ENCODE results near the gene GSTP1. TPM values are rescaled to one million over a fixed set of nuclear protein-coding genes. Genes with fewer than 3 reads are reported as not detected.

Gene GSTP1
- total RNA-seq, 1 donor from 2014 or later: 696 TPM

DNA sequence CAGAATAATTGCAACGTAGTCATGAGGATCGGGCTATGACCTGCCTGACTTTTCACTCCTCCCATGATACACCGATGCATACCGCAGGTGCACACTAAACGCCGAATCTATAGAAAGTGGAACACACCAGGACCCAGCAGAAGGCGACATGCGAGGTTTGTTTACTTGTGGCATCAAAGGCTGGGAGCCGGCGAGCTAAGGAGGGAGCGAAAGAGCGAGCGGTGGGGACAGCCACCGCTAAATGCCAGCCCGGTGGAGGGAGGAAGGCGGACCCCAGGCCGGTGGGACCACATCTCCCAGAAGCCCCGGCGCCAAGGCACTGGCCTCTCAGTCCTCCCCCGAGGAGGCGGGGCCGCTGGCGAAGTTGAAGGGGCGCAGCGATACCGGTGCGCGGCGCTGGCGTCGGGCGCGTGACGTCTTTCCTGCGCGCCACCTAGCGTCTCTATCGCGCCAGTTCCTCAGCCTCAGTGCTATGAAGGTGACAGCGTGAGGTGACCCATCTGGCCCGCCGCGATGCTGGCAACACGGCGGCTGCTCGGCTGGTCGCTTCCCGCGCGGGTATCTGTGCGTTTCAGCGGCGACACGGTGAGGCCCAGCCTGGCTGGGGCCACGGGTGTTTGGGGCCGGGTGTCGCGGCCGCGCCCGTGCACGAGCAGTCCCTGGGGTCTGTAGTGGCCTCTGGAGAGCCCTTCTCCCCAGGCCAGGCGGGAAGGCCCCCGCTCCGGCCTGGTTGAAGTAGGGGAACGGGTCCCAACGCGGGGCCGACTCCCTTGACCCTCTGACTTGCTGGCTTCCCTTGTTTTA lies 23.1 kb downstream of the GSTP1 start, which contains the start of gene NDUFV1:
TSS of gene NDUFV1 (plus strand) at position 445 of the 804 bp plus-strand sequence. CDS start at position 514, 69 bp downstream.
- Mint-ChIP-seq H3K9me3 (ENCODE audit: unreplicated experiment) (no peaks in the 10 kb centered on the region), H3K4me3 (ENCODE audit: unreplicated experiment) (peak within 1 kb of the TSS; percentile 97), H3K36me3 (ENCODE audit: low read depth, unreplicated experiment) (peaks cover 18% of the 10 kb centered on the region), H3K27me3 (ENCODE audit: unreplicated experiment) (peaks cover 12% of the 10 kb centered on the region), H3K27ac (ENCODE audit: unreplicated experiment) (peak within 1 kb of the TSS; percentile 80), H3K4me1 (ENCODE audit: unreplicated experiment) (peaks cover 21% of the 10 kb centered on the region)
- peak; percentile 97 for DNase-seq (ENCODE audit: low spot score)
- TF ChIP-seq, protein P1, sequence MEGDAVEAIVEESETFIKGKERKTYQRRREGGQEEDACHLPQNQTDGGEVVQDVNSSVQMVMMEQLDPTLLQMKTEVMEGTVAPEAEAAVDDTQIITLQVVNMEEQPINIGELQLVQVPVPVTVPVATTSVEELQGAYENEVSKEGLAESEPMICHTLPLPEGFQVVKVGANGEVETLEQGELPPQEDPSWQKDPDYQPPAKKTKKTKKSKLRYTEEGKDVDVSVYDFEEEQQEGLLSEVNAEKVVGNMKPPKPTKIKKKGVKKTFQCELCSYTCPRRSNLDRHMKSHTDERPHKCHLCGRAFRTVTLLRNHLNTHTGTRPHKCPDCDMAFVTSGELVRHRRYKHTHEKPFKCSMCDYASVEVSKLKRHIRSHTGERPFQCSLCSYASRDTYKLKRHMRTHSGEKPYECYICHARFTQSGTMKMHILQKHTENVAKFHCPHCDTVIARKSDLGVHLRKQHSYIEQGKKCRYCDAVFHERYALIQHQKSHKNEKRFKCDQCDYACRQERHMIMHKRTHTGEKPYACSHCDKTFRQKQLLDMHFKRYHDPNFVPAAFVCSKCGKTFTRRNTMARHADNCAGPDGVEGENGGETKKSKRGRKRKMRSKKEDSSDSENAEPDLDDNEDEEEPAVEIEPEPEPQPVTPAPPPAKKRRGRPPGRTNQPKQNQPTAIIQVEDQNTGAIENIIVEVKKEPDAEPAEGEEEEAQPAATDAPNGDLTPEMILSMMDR (IDR thresholded peaks at IDR 0.05; ENCODE audit: unreplicated experiment): peak; percentile 70

DNA sequence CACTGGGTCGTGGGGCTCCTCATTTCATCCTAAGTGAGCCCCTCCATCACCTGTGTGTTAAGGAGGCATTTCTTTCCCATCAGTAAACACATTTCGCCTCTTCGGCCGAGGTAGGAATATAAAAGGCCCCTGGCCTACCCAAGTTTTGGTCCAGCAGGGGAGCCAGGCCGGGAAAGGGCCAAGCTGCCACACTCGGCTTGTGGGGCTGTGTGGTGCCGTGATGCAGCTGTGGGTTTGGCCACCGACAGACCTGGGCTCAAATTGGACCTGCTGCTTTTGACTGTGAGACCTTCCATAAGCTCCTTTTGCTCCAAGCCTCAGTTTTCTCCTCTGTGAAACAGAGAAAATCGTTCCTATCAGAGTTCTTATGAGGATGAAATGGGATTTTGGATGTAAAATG lies 23.9 kb downstream of the GSTP1 start:
- DNase-seq (ENCODE audit: low spot score): no peak
- H3K36me3 Mint-ChIP-seq (ENCODE audit: low read depth, unreplicated experiment): peaks cover 18% of the 10 kb centered on the region
- TF ChIP-seq, protein P1 (IDR thresholded peaks at IDR 0.05; ENCODE audit: unreplicated experiment): no peak
- peaks cover 13% of the 10 kb centered on the region for H3K27me3 Mint-ChIP-seq (ENCODE audit: unreplicated experiment)
- no peaks in the 10 kb centered on the region for H3K9me3 Mint-ChIP-seq (ENCODE audit: unreplicated experiment)
- peaks cover 21% of the 10 kb centered on the region for H3K4me1 Mint-ChIP-seq (ENCODE audit: unreplicated experiment)
- peak overlapping the region; percentile 97 for H3K4me3 Mint-ChIP-seq (ENCODE audit: unreplicated experiment)
- peak overlapping the region; percentile 80 for H3K27ac Mint-ChIP-seq (ENCODE audit: unreplicated experiment)

DNA sequence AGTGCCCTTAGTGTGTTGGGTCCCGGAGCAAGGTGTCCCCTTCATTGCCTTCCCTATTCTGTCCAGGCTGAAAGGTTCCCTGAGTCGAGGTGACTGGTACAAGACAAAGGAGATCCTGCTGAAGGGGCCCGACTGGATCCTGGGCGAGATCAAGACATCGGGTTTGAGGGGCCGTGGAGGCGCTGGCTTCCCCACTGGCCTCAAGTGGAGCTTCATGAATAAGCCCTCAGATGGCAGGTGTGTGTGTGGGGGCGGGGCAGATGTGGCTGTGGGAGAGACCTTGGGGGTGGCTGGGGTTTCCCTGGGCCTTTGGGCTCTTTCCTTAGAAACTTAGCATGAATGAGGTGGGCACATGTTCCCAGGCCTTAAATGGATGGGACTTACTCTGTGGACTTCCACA lies 24.9 kb downstream of the GSTP1 start:
- Mint-ChIP-seq H3K27ac (ENCODE audit: unreplicated experiment) (no peak overlapping the region), H3K4me1 (ENCODE audit: unreplicated experiment) (peaks cover 17% of the 10 kb centered on the region), H3K9me3 (ENCODE audit: unreplicated experiment) (no peaks in the 10 kb centered on the region), H3K27me3 (ENCODE audit: unreplicated experiment) (peaks cover 14% of the 10 kb centered on the region), H3K36me3 (ENCODE audit: low read depth, unreplicated experiment) (peaks cover 18% of the 10 kb centered on the region), H3K4me3 (ENCODE audit: unreplicated experiment) (peak overlapping the region; percentile 6)
- no peak for DNase-seq (ENCODE audit: low spot score)
- TF ChIP-seq, protein P1 (IDR thresholded peaks at IDR 0.05; ENCODE audit: unreplicated experiment): no peak

DNA sequence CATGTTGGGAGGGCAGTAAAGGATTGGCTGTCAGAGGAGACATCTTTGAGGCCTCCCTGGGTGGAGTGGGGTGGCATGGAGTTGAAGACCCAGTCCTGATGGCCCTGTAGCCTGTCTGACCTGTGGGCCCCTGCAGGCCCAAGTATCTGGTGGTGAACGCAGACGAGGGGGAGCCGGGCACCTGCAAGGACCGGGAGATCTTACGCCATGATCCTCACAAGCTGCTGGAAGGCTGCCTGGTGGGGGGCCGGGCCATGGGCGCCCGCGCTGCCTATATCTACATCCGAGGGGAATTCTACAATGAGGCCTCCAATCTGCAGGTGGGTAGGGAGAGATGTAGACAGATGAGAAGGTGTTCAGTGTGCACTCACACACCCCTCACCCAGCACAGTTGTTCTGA lies 25.7 kb downstream of the GSTP1 start:
- no peak overlapping the region for H3K27ac Mint-ChIP-seq (ENCODE audit: unreplicated experiment)
- TF ChIP-seq, protein P1 (IDR thresholded peaks at IDR 0.05; ENCODE audit: unreplicated experiment): no peak
- peaks cover 14% of the 10 kb centered on the region for H3K4me1 Mint-ChIP-seq (ENCODE audit: unreplicated experiment)
- no peak for DNase-seq (ENCODE audit: low spot score)
- H3K9me3 Mint-ChIP-seq (ENCODE audit: unreplicated experiment): no peaks in the 10 kb centered on the region
- H3K4me3 Mint-ChIP-seq (ENCODE audit: unreplicated experiment): no peak overlapping the region
- H3K36me3 Mint-ChIP-seq (ENCODE audit: low read depth, unreplicated experiment): peaks cover 18% of the 10 kb centered on the region
- peaks cover 17% of the 10 kb centered on the region for H3K27me3 Mint-ChIP-seq (ENCODE audit: unreplicated experiment)

DNA sequence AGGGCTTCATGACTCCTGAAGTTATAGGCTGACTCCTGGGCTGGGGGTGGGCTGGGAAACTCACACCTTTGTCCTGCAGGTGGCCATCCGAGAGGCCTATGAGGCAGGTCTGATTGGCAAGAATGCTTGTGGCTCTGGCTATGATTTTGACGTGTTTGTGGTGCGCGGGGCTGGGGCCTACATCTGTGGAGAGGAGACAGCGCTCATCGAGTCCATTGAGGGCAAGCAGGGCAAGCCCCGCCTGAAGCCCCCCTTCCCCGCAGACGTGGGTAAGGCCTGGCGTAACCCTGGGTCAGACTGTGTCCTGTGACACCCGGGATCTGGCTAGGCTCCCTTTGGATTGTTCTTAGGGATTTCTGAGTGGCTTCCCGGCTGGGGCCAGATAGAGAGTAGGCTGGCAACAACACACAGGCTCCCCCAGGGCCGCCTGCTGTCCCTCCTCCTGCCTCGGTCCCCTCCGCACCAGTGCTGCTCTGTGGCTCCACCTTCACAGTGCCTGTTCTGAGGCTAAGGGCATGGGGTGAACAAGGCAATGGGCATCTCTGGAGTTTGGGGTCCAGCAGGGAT lies 26.8 kb downstream of the GSTP1 start:
- DNase-seq (ENCODE audit: low spot score): no peak
- Mint-ChIP-seq H3K36me3 (ENCODE audit: low read depth, unreplicated experiment) (peaks cover 18% of the 10 kb centered on the region), H3K4me1 (ENCODE audit: unreplicated experiment) (peaks cover 11% of the 10 kb centered on the region), H3K4me3 (ENCODE audit: unreplicated experiment) (no peak overlapping the region), H3K9me3 (ENCODE audit: unreplicated experiment) (no peaks in the 10 kb centered on the region), H3K27me3 (ENCODE audit: unreplicated experiment) (peaks cover 17% of the 10 kb centered on the region), H3K27ac (ENCODE audit: unreplicated experiment) (no peak overlapping the region)
- TF ChIP-seq, protein P1 (IDR thresholded peaks at IDR 0.05; ENCODE audit: unreplicated experiment): no peak

All from endothelial cell (in vitro differentiated cells).